ENCODE measurements around the gene CCL13. TPM values are rescaled to one million over a fixed set of nuclear protein-coding genes. Genes with fewer than 3 reads are reported as not detected.
A peak's percentile ranks its signal among the peaks of the same experiment; 100 is the strongest.

The CCL13 gene
- polyA plus RNA-seq, 2 of the 4 experiments (the other 2 are of a cell fraction), result not detected

GRCh38 chr17:34382621-34383124 is 26.4 kb downstream of the CCL13 start:
- Histone ChIP-seq H3K27ac (no peak overlapping the region), H3K9me3 (no peaks in the 10 kb centered on the region), H3K4me1 (no peaks in the 10 kb centered on the region), H3K4me3 (no peak overlapping the region), H3K4me2 (no peak overlapping the region)
- 28% methylated on average over 4 of the region's 7 CpGs for WGBS (ENCODE audit: missing lambda C conversion rate)
- ChIA-PET POLR2A (no interaction called here), CTCF (interaction anchor here (1.2 kb wide), 1 partner anchor 21 kb away, joined by 5 read pairs; no protein-coding TSS in a partner anchor)
- ATAC-seq, result 0 out of 6 replicates have a peak, but pooled peaks of 1 of the 2 experiments have one; percentile 30
- FAIRE-seq, result no peak
- DNase-seq (ENCODE audit: low read depth in 1 of 2, low spot score in 1 of 2), result no peak
- no peak for TF ChIP-seq TP53 (CRISPR knock-in tag; IDR thresholded peaks at IDR 0.05)
- TF ChIP-seq POLR2AphosphoS2 (conservative IDR thresholded peaks at IDR 0.05; ENCODE audit: low read length), result no peak
- TF ChIP-seq RNF2 (IDR thresholded peaks at IDR 0.05; ENCODE audit: borderline replicate concordance, low read depth), result no peak
- no peak for TF ChIP-seq EP300 (IDR thresholded peaks at IDR 0.05)
- TF ChIP-seq E2F6 (IDR thresholded peaks at IDR 0.05; ENCODE audit: borderline replicate concordance, low read depth), result no peak
- no peak for TF ChIP-seq CBX8 (IDR thresholded peaks at IDR 0.05)
- no peak for TF ChIP-seq RFX5 (IDR thresholded peaks at IDR 0.05)
- no peak for TF ChIP-seq ATOH8 (CRISPR knock-in tag; IDR thresholded peaks at IDR 0.05; ENCODE audit: low read depth)
- no peak for TF ChIP-seq PBX3 (IDR thresholded peaks at IDR 0.05)

GRCh38 chr17:34383216-34383615 is 26.9 kb downstream of the CCL13 start:
- Histone ChIP-seq H3K4me2 (no peak overlapping the region), H3K4me3 (no peak overlapping the region), H3K4me1 (no peaks in the 10 kb centered on the region), H3K27ac (no peak overlapping the region), H3K9me3 (no peaks in the 10 kb centered on the region)
- DNase-seq (ENCODE audit: low read depth in 1 of 2, low spot score in 1 of 2) (no peak), FAIRE-seq (no peak), ATAC-seq (no peak)
- 38% methylated on average over 3 of the region's 3 CpGs for WGBS (ENCODE audit: missing lambda C conversion rate)
- TF ChIP-seq REST (IDR thresholded peaks at IDR 0.05), result no peak
- TF ChIP-seq FOXS1 (CRISPR knock-in tag; IDR thresholded peaks at IDR 0.05), result no peak
- no peak for TF ChIP-seq RARB (CRISPR knock-in tag; IDR thresholded peaks at IDR 0.05)
- no peak for TF ChIP-seq NR3C1 (IDR thresholded peaks at IDR 0.05)
- no peak for TF ChIP-seq ZC3H11A (IDR thresholded peaks at IDR 0.05)
- TF ChIP-seq USF2 (IDR thresholded peaks at IDR 0.05), result no peak
- no peak for TF ChIP-seq CTCF (IDR thresholded peaks at IDR 0.05)
- TF ChIP-seq HES2 (IDR thresholded peaks at IDR 0.05), result no peak
- no peak for TF ChIP-seq JUNB (IDR thresholded peaks at IDR 0.05)
- no peak for TF ChIP-seq POLR2AphosphoS2 (conservative IDR thresholded peaks at IDR 0.05; ENCODE audit: low read length)
- TF ChIP-seq RFX5 (IDR thresholded peaks at IDR 0.05), result no peak
- no peak for TF ChIP-seq ELK1 (IDR thresholded peaks at IDR 0.05; ENCODE audit: low read depth, low read length)
- TF ChIP-seq TFCP2L1 (CRISPR knock-in tag; IDR thresholded peaks at IDR 0.05), result no peak
- TF ChIP-seq MYC (IDR thresholded peaks at IDR 0.05; ENCODE audit: borderline replicate concordance, low read length), result no peak
- no peak for TF ChIP-seq HMGXB4 (CRISPR knock-in tag; IDR thresholded peaks at IDR 0.05; ENCODE audit: borderline replicate concordance)
- no peak for TF ChIP-seq CEBPB (IDR thresholded peaks at IDR 0.05)
- TF ChIP-seq SMC3 (IDR thresholded peaks at IDR 0.05), result no peak
- no peak for TF ChIP-seq KDM1A (IDR thresholded peaks at IDR 0.05; ENCODE audit: low read depth)
- POLR2A ChIA-PET, result no interaction called here
- CTCF ChIA-PET, result interaction anchor here (2.0 kb wide), 1 partner anchor 21 kb away, joined by 10 read pairs; the partner anchor contains the start of gene CCL1
